Uterus (tissue), 4 donors: ENCODE results near the gene IQCB1. TPM values are rescaled to one million over a fixed set of nuclear protein-coding genes. Genes with fewer than 3 reads are reported as not detected.

Experiments used
- DNase-seq, 2 donors: peaks; one replicate each; pipeline ENCODE4 v3.0.0-alpha.2; 2019 to 2020
- H3K27ac ChIP-seq, 2 donors: fragments of 200-600 bp; sonication (generic); 1 replicate in 1 of 2; 2 replicates in 1 of 2; pipeline ENCODE4 v1.5.1; 2016 to 2018
- H3K27me3 ChIP-seq, 2 donors: fragments of 200-600 bp; sonication (generic); one replicate each; pipeline ENCODE4 v1.5.1; 2018 to 2019; ENCODE audit warnings: control low read depth in 1 of 2
- H3K36me3 ChIP-seq, 2 donors: fragments of 200-600 bp; sonication (generic); one replicate each; pipeline ENCODE4 v1.5.1; 2019; ENCODE audit warnings: control low read depth in 1 of 2
- H3K4me1 ChIP-seq, 2 donors: fragments of 200-600 bp; sonication (generic); one replicate each; pipeline ENCODE4 v1.5.1; 2018 to 2019; ENCODE audit warnings: control low read depth in 1 of 2
- H3K4me3 ChIP-seq, 2 donors: fragments of 200-600 bp; sonication (generic); 1 replicate in 1 of 2; 2 replicates in 1 of 2; pipeline ENCODE4 v1.5.1; 2018 to 2019; ENCODE audit warnings: mild to moderate bottlenecking in 1 of 2
- H3K9me3 ChIP-seq, 2 donors: fragments of 200-600 bp; sonication (generic); one replicate each; pipeline ENCODE4 v1.5.1; 2019; ENCODE audit warnings: control low read depth in 1 of 2
- POLR2A ChIP-seq, 2 donors: fragments of 450-650 bp; IDR thresholded peaks; one replicate each; pipeline ENCODE4 v1.6.1; 2016; ENCODE audit warnings: antibody characterized with exemption in 2 of 2, mild to moderate bottlenecking in 1 of 2, moderate library complexity in 1 of 2
- intact Hi-C: fragments of 100-400 bp; cut with DNase I; formaldehyde crosslinking; loops from one replicate; pipeline ENCODE4 v1.15.1; 2023; ENCODE audit warnings: low total_unique reads
- total RNA-seq, 4 donors: library from RNA; depleted of rRNA in 3 of 4; stranded (reverse); fragments of >200 nt in 3 of 4; gene quantifications; one replicate each; pipeline versions ENCODE4 v1.1.0 to v1.2.4, GENCODE V29; 2014 to 2023
- TF ChIP-seq, protein P1 (sequence below), 4 experiments: fragments of 200-600 bp in 2 of 4; fragments of 450-650 bp in 2 of 4; sonication (generic) in 2 of 4; IDR thresholded peaks; one replicate each; pipeline ENCODE4 v1.5.1; 2016 to 2019; ENCODE audit warnings: antibody characterized with exemption in 4 of 4, mild to moderate bottlenecking in 2 of 4, moderate library complexity in 1 of 4
- donor health status: DM: yes; HTN: yes; CAD: no.

Gene IQCB1
- total RNA-seq, 4 donors from 2014 or later: 17.9 to 69.4 (median 37.7) TPM

DNA sequence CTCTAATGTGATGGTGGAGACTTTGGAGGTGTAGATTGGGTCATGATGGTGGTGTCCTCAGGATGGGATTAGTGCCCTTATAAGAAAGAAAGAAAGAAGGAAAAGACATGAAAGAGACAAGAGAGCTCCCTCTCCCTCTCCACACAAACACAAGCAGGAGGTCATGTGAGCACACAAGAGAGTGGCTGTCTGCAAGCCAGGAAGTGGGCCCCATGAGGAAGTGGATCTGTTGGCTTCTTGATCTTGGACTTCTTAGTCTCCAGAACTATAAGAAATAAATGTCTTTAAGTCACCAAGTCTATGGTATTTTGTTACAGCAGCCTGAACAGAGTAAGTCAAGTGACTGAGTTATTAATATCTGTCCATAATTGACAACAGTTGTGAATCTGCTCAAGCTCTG is 17.1 kb downstream of the IQCB1 start:
- no peaks in the 10 kb centered on the region for H3K9me3 ChIP-seq
- H3K27ac ChIP-seq: no peak overlapping the region
- intact Hi-C loops: loop anchor here (2.0 kb wide), 1 partner anchor 13 kb away; no protein-coding TSS in a partner anchor
- TF ChIP-seq POLR2A (IDR thresholded peaks at IDR 0.05): no peak
- TF ChIP-seq, protein P1, sequence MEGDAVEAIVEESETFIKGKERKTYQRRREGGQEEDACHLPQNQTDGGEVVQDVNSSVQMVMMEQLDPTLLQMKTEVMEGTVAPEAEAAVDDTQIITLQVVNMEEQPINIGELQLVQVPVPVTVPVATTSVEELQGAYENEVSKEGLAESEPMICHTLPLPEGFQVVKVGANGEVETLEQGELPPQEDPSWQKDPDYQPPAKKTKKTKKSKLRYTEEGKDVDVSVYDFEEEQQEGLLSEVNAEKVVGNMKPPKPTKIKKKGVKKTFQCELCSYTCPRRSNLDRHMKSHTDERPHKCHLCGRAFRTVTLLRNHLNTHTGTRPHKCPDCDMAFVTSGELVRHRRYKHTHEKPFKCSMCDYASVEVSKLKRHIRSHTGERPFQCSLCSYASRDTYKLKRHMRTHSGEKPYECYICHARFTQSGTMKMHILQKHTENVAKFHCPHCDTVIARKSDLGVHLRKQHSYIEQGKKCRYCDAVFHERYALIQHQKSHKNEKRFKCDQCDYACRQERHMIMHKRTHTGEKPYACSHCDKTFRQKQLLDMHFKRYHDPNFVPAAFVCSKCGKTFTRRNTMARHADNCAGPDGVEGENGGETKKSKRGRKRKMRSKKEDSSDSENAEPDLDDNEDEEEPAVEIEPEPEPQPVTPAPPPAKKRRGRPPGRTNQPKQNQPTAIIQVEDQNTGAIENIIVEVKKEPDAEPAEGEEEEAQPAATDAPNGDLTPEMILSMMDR (IDR thresholded peaks at IDR 0.05): no peak
- no peaks in the 10 kb centered on the region for H3K4me1 ChIP-seq
- H3K36me3 ChIP-seq: no peaks in the 10 kb centered on the region
- H3K4me3 ChIP-seq: no peak overlapping the region
- H3K27me3 ChIP-seq: no peaks in the 10 kb centered on the region
- DNase-seq: no peak

DNA sequence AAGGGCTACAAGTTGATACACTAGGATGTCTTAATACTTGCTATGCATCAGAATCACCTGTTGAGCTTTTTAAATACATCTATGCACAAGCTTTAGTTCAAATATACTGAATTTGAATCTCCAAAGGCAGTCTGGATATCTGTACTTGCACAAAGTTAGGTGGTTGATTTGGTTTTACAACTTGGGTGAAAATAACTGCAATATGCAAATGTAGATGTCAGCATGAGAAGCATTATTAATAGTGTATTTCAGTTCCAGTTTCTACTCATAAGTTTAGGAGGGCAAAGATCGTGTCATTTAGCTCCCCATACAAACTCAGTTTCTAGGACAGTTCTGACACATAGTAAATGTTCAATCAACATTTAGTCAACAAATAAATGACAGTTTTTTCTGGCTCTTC is 25.6 kb downstream of the IQCB1 start:
- no peak overlapping the region for H3K27ac ChIP-seq
- H3K27me3 ChIP-seq: no peaks in the 10 kb centered on the region
- no peaks in the 10 kb centered on the region for H3K4me1 ChIP-seq
- TF ChIP-seq POLR2A (IDR thresholded peaks at IDR 0.05): no peak
- TF ChIP-seq, protein P1 (IDR thresholded peaks at IDR 0.05): no peak
- no peaks in the 10 kb centered on the region for H3K36me3 ChIP-seq
- no peak overlapping the region for H3K4me3 ChIP-seq
- no peaks in the 10 kb centered on the region for H3K9me3 ChIP-seq
- no peak for DNase-seq
- intact Hi-C loops: no loop called here

DNA sequence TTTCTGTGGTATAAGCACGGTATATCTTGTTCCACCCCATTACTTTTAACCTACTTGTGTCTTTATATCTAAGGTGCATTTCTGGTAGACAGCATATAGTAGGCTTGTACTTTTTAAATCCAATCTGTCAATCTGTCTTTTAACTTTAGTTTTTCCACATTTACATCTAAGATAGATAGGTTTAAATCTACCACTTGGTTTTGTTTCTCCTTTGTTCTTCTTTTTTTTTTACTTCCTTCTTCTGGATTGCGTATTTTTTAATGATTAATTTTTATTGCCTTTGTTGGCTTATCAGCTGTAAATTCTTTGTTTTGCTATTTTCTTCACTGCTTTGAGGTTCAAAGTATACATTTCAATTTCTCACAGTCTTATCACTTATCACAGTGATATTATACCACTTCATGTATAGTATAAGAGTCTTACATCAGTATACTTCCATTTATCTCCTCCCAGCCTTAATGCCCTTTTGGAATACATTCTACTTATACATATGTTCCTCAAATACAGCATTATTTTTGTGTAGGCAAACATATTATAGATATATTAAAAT is 31.0 kb downstream of the IQCB1 start:
- H3K4me3 ChIP-seq: no peak overlapping the region
- intact Hi-C loops: no loop called here
- H3K27ac ChIP-seq: no peak overlapping the region
- H3K4me1 ChIP-seq: no peaks in the 10 kb centered on the region
- no peak for TF ChIP-seq POLR2A (IDR thresholded peaks at IDR 0.05)
- TF ChIP-seq, protein P1 (IDR thresholded peaks at IDR 0.05): no peak
- H3K36me3 ChIP-seq: no peaks in the 10 kb centered on the region
- no peaks in the 10 kb centered on the region for H3K9me3 ChIP-seq
- H3K27me3 ChIP-seq: no peaks in the 10 kb centered on the region
- no peak for DNase-seq

DNA sequence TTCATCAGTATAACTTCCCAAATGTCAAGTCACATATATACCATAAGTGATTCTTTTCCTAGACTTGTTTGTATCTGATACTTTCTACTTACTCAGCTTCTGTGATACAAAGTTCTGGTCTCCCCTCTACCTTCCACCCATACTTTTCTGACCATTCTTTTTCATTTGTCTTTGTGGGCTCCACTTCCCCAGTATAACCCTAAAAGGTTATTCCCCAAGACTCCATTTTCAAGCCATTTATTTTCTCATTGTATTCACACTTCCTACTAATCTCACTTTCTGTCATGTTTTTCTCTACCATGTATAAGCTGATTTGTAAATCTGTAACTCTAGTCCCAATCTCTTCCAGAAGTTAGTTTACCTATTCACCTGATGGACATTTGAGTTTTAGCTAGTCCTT is 34.0 kb downstream of the IQCB1 start:
- Histone ChIP-seq H3K4me3 (no peak overlapping the region), H3K4me1 (no peaks in the 10 kb centered on the region), H3K36me3 (no peaks in the 10 kb centered on the region), H3K9me3 (no peaks in the 10 kb centered on the region), H3K27me3 (no peaks in the 10 kb centered on the region), H3K27ac (no peak overlapping the region)
- intact Hi-C loops: no loop called here
- TF ChIP-seq POLR2A (IDR thresholded peaks at IDR 0.05): no peak
- TF ChIP-seq, protein P1 (IDR thresholded peaks at IDR 0.05): no peak
- DNase-seq: no peak

DNA sequence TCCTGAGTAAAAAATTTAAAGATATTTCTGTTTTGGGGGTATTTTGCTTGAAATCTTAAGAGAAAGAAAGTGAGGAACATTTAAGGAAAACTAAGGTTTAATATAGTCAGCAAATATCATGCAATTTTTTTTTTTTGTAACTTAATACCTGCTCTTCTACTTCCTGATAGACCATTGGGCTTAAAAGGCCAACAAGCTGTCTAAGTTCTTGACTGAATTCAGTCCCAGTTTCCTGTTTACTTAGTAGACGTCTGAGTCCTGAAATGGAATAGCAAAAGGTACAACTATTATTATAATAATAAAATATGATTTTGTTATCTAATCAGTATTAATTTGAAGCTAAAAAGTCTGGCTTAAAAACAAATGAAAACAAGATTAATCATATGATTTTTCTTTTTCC is 37.9 kb downstream of the IQCB1 start:
- intact Hi-C loops: no loop called here
- H3K9me3 ChIP-seq: no peaks in the 10 kb centered on the region
- DNase-seq: no peak

More for the DNA sequence above, 37.9 kb downstream of the IQCB1 start:
- Histone ChIP-seq H3K4me1 (no peaks in the 10 kb centered on the region), H3K27ac (no peak overlapping the region), H3K36me3 (no peaks in the 10 kb centered on the region), H3K27me3 (no peaks in the 10 kb centered on the region), H3K4me3 (no peak overlapping the region)
- TF ChIP-seq, protein P1 (IDR thresholded peaks at IDR 0.05): no peak
- no peak for TF ChIP-seq POLR2A (IDR thresholded peaks at IDR 0.05)
